ENCODE results near the gene SRPK2.

DNA sequence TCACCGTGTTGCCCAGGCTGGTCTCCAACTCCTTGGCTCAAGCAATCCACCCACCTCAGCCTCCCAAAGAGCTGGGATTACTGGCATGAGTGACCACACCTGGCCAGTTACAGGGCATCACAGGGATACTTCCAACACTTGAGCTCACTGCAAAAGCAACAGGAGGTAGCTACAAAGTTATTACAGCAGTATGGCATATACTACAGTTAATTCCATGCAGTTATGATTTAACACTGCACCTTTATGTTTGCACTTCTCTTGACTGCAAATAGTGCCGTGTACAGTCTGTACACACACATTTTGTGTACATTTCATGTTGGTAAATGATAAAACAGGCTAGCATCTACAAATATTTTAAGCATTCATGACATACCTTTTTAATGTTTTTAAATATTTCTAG is 21.3 kb downstream of the SRPK2 start:
- no peak for TF ChIP-seq POLR2A (IDR thresholded peaks at IDR 0.05; ENCODE audit: low read depth, low read length)
- TF ChIP-seq POLR2AphosphoS5 (IDR thresholded peaks at IDR 0.05; ENCODE audit: low read depth, low read length) = no peak
- no peak for TF ChIP-seq TAF1 (IDR thresholded peaks at IDR 0.05; ENCODE audit: low read depth, low read length)
